Neural cell (in vitro differentiated cells): ENCODE results near the gene TXNDC2.

ENCODE experiments used
- CTCF ChIP-seq: fragments of 450-650 bp; IDR thresholded peaks from 2 replicates; pipeline ENCODE4 v1.5.1; 2014; ENCODE audit warnings: antibody characterized with exemption, mild to moderate bottlenecking, moderate library complexity; ENCODE audit not compliant: poor library complexity, severe bottlenecking
- EP300 ChIP-seq: fragments of 450-650 bp; conservative IDR thresholded peaks from 2 replicates; pipeline ENCODE4 v1.6.1; 2014; ENCODE audit warnings: antibody characterized with exemption, mild to moderate bottlenecking, moderate library complexity; ENCODE audit not compliant: poor library complexity, severe bottlenecking
- EZH2 ChIP-seq: fragments of 200-600, 300-800 bp; shearing (Covaris generic), sonication (generic); IDR thresholded peaks from 2 replicates; pipeline ENCODE4 v1.6.1; 2014; ENCODE audit warnings: antibody characterized with exemption, low read length, borderline replicate concordance, mild to moderate bottlenecking; ENCODE audit not compliant: insufficient read depth, poor library complexity, severe bottlenecking
- MXI1 ChIP-seq: fragments of 450-650 bp; conservative IDR thresholded peaks from 2 replicates; pipeline ENCODE4 v1.6.1; 2014; ENCODE audit warnings: antibody characterized with exemption, mild to moderate bottlenecking; ENCODE audit not compliant: poor library complexity, severe bottlenecking
- POLR2AphosphoS5 ChIP-seq: IDR thresholded peaks from 2 replicates; pipeline ENCODE4 v1.6.1; 2012
- RAD21 ChIP-seq: fragments of 450-650 bp; conservative IDR thresholded peaks from 2 replicates; pipeline ENCODE4 v1.6.1; 2014; ENCODE audit warnings: antibody characterized with exemption, mild to moderate bottlenecking, moderate library complexity
- REST ChIP-seq: IDR thresholded peaks from 2 replicates; pipeline ENCODE4 v1.6.1; 2012; ENCODE audit warnings: borderline replicate concordance
- SMC3 ChIP-seq: fragments of 450-650 bp; conservative IDR thresholded peaks from 2 replicates; pipeline ENCODE4 v1.6.1; 2014; ENCODE audit warnings: antibody characterized with exemption, mild to moderate bottlenecking, moderate library complexity; ENCODE audit not compliant: poor library complexity
- TAF1 ChIP-seq: IDR thresholded peaks from 2 replicates; pipeline ENCODE4 v1.6.1; 2012; ENCODE audit warnings: low read depth

GRCh38 chr18:9842448-9842847, 43.3 kb upstream of the TXNDC2 start:
- no peak for TF ChIP-seq CTCF
- TF ChIP-seq EZH2, result no peak
- no peak for TF ChIP-seq EP300
- no peak for TF ChIP-seq REST
- TF ChIP-seq TAF1, result no peak
- no peak for TF ChIP-seq POLR2AphosphoS5
- no peak for TF ChIP-seq RAD21
- no peak for TF ChIP-seq MXI1
- no peak for TF ChIP-seq SMC3
